Activated T-cell treated with anti-CD3 and anti-CD28 coated beads for 1 hour (primary cell): ENCODE results near the gene ENTHD1.
A peak's percentile ranks its signal among the peaks of the same experiment; 100 is the strongest.

Experiments used
- DNase-seq: peaks from one replicate; pipeline ENCODE4 v3.0.0-alpha.2; 2020; ENCODE audit warnings: low read depth

ENTHD1 gene

GRCh38 chr22:39893526-39893925, at the start of gene ENTHD1:
ENTHD1 (minus strand) TSS chr22:39893760; CDS start chr22:39887748, 6,012 bp downstream.
- DNase-seq: no peak

DNA sequence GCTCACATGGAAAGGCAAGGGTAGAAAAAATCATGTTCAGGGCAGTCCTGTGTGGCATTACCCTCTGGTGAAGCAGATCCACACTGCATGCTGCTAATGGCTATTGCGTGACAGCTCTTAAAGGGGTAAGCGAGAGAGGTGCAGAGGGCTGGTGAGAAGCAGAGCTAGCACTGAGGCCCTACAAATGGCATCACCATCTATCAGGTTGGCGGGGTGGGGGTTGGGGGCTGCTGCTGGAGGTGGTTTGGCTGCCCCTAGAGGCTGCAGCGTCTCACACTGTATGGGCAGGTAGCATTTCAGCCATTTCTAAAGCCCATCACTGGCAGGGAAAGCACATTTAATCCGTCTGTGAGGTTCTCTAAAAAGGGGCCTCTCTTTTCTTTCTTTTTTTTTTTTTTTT, 49.8 kb upstream of the ENTHD1 start:
- no peak for DNase-seq

DNA sequence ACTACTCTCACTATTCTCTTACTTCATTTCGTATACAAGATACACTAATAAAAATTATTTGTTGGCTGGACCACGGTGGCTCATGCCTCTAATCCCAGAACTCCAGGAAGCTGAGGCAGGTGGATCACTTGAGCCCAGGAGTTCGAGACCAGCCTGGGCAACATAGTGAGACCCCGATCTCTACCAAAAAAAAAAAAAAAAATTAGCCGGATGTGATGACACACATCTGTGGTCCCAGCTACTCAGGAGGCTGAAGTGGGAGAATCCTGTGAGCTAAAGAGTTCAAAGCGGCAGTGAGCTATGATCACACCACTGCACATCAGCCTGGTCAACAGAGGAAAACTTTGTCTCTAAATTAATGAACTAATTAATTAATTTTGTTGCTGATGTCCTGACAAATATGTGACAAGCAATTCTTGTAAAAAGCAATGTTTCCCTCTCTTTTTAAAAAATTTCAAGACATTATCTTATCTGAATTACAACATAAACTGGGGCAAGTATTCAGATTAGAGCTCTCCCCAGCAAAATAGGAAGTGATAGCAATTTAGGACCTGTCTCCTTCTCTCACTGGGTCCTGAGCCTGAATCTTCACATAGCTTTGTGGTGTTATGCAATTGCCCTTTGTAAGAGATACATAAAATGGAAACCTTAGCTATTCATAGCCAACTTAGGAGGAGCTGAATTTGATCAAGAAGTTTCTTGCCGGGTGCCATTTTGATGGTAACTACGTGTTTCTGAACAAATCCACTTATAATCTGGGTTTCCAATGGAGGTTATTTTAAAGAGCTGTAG, 49.1 kb upstream of the ENTHD1 start:
- no peak for DNase-seq

GRCh38 chr22:39941601-39942000, 48.0 kb upstream of the ENTHD1 start:
- no peak for DNase-seq

DNA sequence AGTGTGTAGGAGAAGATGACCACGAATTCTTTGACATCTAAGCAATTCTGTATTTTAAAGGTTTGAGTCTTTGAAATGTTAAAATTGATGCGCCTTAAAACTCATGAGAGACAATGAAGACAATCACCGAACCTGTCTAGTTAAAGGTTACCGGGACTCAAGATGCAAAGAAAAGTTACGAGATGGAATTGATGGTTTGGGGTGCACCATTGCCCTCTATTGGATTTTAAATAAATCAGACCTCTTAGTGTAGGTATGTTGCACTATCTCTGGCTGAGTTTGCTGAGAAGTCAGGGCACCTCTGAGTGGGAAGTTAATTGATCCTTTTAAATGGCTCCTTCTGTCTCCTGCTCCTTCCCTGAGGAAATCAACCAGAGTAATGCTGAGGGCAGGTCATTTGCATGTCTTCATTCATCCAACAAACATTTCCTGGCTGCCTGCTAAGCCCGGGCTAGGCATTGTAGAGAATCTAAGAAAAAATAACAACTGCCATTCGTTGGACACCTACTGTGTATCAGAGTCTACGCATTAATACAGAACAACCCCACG, 47.3 kb upstream of the ENTHD1 start:
- DNase-seq: no peak

DNA sequence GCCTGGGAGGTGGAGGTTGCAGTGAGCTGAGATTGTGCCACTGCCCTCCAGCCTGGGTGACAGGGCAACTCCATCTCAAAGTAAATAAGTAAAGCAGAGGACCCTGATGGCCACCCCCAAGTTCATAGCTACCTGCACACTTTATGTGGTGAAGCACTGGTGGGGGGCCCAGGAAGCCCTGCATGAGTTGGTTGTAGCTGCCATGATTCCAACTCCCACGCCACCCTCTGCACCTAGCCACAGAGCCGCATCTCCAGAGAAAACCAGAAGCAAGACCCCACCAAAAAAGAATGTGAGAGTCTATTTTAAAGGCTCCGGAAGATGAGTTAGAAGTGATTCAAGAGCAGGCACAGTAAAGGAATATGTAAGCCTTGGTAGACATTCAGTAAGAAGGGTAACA, 46.3 kb upstream of the ENTHD1 start:
- no peak for DNase-seq

- no peak for DNase-seq
These were observed 45.0 kb upstream of the ENTHD1 start for GRCh38 chr22:39938509-39939111.

- no peak for DNase-seq
These were observed 44.3 kb upstream of the ENTHD1 start for GRCh38 chr22:39937906-39938305.

DNA sequence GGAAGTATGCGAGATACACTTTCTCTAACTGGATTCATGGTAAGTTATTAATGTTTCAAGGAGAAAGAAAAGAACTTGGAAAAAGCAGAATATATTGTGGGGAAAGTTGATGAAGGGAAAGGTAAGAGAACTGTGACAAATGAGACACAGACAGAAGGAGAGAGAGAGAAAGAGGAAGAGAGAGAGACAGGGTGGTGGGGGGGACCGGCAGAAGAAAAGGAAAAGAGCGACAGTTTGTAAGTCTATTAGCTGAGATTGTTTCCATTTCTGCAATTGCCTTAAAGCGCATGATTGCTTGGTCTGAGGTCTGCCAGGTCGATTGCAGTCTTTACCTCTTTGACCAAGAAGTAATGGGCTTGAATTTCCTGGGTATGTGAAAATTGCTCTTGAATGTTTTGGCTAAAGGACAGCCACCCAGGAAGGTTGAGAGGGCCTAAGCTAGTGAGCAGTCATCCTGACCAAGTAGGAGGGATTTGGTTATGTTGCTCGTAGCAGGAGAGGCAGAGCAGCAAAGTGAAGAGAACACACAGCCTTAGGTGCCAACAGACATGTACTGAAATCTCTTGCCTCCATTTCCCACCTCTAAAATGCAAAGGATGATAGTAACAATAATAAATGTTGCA, 43.1 kb upstream of the ENTHD1 start:
- DNase-seq: no peak

- DNase-seq: no peak
These were observed 42.1 kb upstream of the ENTHD1 start for GRCh38 chr22:39935612-39936011.

GRCh38 chr22:39935116-39935515, 41.6 kb upstream of the ENTHD1 start:
- no peak for DNase-seq

- no peak for DNase-seq
These were observed 40.2 kb upstream of the ENTHD1 start for GRCh38 chr22:39933741-39934140.

- peak; percentile 52 for DNase-seq
These were observed 39.5 kb upstream of the ENTHD1 start for GRCh38 chr22:39932918-39933649.

DNA sequence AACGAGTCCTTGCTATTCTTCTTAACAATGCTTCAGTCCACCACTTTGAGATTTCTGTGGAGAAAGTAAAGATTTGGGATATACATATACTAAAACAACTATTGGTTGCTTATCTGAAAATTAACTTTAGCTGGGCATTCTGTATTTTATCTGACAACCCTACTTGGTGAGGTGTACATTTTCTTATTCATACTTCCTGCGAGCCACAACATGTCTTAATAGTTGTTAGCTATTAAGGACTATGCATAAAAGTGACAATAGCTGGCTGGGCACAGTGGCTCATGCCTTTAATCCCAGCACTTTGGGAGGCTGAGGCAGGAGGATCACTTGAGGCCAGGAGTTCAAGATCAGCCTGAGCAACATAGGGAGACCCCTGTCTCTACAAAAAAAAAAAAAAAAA, 38.6 kb upstream of the ENTHD1 start:
- no peak for DNase-seq

- DNase-seq: no peak
These were observed 37.7 kb upstream of the ENTHD1 start for GRCh38 chr22:39931251-39931650.

DNA sequence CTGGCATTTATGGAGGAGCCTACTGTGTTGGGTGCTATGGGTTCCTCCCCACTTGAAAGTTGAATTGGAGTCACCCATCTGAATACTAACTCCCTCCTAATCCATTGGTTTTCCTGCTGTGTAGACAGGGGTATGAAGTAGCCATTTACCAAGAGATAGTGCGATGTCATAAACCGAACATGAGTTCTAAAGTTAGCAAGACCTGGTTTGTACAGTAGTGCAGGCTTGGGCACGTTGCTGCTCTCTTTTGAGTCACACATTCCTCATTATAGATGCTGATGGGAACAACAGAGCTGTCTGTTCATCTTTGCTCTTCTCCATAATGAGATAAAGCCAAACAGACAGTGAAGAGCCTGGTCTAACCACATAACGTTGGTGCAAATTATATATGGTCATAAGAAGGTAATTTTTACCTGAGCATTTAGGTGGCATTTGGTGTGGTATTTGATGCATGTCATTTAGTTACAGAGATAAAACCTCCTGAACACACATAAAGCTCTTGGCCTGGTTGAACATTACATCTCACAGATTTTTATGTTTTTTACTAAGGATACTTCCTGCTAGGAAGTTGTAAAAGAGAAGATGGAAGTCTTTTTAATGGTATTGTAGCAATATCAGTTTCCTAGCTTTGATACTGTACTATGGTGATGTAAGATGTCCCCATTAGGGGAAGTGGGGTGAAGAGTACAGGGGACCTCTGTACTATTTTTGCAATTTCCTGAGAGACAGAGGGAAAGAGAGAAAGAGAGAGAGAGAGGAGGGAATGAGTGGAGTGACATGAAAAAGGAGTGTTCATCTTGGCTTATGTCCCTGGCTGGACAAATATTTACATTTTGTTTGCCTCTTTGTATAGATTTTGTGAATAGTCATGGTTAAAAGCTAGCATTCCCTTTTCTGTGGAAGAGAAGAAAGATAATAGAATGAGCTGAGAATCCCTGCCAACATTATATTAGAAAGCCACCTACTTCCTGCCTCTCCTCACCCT, 35.3 kb upstream of the ENTHD1 start:
- DNase-seq: no peak

DNA sequence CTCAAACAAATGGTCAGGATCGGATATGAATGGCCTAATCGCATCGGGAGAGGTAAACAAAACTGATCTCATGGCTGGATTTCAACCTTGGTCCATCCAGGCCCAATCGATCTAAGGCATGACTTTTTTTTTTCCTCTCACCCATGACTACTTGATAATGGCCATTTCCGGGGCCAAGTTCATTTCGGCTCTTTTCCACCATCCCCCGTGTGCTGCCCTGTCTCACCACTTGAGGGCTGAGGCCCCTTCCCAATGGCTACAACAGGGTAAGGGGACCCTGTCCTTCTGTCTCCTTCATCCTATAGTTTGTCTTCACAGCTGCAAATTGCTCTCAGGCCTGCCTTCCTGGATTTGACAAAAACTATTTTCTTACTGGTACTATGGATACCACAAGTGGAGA, 34.0 kb upstream of the ENTHD1 start:
- no peak for DNase-seq

GRCh38 chr22:39926753-39927152, 33.2 kb upstream of the ENTHD1 start:
- no peak for DNase-seq

- DNase-seq: no peak
These were observed 32.5 kb upstream of the ENTHD1 start for GRCh38 chr22:39925909-39926679.

DNA sequence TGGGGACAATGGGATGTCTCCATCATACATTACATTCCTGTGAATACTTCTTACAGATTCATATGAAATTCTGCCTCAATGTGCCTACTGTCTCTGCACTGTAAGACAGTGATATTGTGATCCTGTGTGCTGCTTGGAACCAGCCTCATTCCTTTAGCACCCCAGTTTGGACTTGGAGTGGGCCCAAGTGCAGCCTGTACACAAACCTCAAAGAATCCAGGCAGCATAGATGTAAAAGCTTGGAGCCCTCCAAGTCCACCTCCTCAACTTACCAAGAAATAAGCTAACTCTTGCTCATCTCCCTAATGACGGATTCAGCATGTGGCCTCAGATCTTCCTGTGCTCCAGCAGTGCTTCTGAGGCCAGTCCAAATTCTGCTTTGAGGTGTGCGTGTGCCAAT, 31.7 kb upstream of the ENTHD1 start:
- DNase-seq: no peak
